Stimulated activated CD4-positive, alpha-beta T cell treated with anti-CD3 and anti-CD28 coated beads, Interleukin-15, amount 100 ng/mL, for 24 hours (primary cell): ENCODE results near the gene RBMS1.
"Not testable (repeated sequence)": the region's sequence is repeated elsewhere in the genome, so short reads cannot be mapped to it uniquely, and the experiment has no call there.

Source experiments
- DNase-seq: peaks from one replicate; pipeline ENCODE4 v3.0.0-alpha.2; 2020

The RBMS1 gene

DNA sequence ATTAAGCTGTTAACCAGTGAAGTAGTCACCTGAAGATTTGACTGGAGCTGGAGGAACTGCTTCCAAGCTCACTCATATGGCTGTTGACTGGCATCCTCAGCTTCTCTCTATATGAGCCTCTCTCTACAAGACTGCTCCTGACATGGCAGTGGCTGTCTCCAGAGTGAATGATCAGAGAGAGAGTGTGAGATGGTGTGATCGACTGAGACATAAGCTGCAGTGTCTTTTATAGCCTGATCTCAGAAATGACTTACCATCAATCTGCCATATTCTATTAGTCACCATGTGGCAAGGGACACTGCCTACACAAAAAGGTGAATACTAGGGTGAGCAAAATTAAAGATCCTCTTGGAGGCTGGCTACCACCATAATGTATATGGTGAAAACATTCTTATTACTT, 7.8 kb upstream of the RBMS1 start:
- no peak for DNase-seq

DNA sequence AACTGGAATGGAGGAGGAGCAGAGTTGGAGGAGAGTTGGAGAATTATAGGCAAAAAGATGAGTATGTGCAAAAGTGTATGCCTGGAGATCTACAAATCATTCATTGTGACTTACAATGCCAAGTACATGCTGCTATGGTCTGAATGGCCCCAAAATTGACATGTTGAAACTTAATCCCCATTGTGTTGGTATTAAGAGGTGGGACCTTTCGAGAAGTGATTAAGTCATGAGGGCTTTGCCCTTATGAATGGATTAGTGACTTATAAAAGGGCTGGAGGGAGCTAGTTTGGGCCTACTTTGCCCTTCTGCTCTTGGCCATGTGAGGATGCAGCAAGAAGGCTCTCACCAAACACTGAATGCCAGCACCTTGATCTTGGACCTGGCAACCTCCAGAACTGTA, 6.3 kb upstream of the RBMS1 start:
- DNase-seq, result no peak

DNA sequence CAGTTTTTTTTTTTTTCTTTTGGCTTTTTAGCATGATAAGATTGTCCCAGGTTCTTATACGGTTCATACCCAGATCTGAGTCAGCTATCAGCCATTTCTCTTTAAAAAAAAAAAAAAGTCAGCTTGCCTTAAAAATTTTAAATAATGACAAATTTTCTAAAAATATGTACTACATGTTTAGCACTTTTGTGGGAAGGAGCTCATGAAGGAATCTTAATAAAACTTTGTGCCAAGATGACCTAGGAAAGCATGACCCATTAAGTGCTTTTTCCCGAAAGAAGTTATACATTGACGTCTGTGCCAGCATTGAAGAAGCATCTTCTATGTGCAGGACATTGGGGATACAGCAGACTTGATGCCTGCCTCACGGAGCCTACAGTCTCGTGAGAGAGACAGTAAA, 4.5 kb upstream of the RBMS1 start:
- no peak for DNase-seq

DNA sequence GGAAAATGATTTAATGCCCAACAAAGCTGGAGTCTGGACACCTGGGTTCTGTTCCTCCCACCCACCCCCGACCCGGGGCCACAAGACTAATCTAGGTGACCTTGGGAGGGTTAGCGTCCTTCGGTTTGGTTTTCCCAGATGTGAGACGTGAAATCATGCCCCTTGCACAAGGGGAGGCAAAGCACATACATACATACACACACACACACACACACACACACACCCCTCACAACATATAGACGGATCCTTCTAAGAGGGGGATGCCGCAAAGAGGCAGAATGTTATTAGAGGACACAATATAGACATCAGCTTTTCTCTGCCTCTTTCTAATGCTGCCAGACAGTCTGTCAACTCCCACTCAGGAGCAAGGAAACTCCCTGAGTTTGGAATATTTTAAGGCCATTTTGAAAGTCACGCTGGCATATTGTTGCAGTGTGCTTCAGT, 616 bp upstream of the RBMS1 start:
- DNase-seq, result no peak

DNA sequence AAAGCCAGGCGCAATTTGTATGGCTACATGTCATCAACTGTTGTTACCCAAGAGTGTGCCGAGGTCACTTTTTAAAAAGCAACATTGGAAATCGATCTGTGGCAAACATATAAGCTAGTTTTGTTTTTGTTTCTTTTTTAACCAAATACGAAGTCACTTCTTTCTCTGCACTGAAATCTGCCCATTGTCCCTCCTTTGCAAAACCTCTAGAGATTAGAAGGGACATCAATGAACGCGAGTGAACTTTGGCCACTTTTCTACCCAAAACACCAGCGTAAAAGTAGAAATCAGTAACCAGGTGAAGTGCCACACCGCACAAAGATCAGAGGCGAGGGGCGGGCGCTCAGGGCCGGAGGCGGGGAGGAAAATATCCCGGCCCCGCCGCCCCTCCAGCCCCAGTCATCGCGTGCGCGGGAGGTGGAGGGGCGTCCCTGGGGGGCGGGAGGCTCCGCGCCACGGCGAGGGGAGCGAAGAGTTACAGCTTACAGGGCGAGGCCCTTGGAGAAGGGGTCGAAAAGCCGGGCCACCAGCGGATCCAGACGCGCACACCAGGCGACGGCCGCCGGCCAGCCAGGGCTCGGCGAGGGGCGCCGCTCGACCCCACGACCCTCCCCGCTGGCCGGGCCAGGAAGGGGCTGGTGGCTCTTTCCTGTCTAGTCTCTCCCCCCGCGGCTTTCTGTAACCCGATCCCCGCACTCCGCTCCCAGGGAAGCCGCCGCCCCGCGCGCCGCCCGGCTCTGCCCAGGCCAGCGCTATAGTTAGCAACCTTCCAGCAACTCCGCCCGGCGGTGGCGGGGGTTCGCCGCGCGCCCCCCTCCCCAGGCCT, 993 bp downstream of the RBMS1 start:
- peak; percentile 72 for DNase-seq

DNA sequence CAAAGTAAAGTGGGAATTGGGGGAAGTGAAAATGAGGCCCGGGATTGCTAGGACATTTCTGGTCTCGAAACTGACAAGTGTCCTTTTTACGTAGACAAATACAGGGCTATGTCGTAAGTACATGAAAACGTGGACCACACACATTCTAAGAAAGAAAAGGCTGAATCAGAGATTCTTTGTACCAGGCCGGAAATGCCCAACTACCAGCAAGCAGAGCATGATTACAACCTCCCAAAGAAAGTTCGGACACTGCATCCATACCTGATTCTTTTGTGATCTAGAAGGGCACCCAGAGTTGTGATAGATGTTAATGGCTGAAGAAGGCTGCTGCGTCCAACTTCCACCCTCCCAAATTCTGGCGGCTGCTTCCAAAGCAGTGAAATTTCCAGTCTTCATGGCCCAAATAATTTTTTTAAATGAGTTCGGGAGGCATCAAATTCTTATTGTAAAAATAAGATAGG, 1.7 kb downstream of the RBMS1 start:
- DNase-seq, result no peak

DNA sequence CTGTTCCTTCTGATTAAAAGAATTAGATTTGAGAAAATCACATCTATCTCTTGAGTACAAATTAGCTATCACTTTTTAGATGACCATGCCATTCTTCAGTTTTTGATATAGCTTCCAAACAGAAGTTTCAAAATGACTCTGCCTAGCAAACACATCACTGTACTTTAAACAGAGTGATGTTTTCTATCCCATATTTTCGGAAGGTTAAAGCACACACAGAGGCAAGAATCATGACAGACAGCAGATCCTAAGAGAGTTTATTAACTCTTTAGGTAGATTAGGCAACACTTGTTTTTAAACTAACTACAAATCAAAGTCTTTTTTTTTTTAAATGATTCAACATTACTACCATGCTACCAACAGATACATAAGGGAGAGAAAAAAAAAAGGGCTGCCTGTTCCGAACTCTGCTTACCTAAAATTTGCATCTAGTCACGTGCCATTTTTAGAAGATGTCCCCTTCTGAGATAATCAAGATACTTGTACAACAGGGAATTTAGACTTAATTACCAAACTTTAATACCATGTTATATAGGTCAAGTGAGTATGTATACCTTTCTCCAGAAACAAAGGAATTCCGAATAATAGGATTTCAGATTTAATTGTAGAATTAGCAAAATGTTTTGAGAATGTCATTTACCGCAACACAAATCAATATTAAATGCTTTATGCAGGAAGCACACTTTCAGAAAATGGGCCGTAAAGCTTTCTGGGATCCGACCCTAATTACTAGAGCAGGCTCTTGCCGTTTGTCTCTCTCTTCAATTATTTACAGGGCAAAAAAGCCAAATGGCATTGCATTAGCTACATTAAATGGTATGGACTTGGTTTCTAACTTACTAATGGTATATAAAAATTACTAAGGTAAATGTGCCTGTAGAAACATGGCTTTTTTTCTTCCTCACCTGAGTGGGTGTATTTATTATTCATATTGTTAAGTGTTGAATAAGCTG, 2.6 kb downstream of the RBMS1 start:
- DNase-seq, result no peak

DNA sequence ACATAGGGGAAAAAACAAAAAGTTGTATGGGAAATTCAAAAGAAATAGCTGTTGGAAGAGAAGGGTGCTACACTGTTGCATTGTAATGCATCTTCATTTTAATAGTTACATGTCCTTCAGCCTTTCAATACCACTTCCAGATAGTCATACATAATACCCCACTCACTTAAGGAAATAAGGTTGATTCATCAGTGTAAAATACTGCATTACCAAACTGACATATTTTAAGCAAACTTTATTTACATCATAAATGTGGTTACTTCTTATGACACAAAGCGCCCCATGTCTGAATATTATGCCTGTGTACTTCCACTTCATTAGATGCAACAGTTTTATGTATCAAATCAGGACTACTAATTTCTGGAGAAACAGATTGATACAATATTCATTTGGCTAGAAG, 4.5 kb downstream of the RBMS1 start:
- no peak for DNase-seq

DNA sequence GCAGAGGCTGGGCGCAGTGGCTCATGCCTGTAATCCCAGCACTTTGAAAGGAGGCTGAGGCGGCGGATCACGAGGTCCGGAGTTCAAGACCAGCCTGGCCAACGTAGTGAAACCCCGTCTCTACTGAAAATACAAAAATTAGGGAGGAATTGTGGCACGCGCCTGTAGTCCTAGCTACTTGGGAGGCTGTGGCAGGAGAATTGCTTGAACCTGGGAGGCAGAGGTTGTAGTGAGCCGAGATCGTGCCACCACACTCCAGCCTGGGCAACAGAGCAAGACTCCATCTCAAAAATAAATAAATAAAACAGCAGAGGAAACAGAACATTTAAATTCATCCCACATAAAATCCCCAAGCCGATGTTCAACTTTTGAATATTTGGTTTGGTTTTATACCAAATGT, 5.3 kb downstream of the RBMS1 start:
- not testable (repeated sequence) for DNase-seq

DNA sequence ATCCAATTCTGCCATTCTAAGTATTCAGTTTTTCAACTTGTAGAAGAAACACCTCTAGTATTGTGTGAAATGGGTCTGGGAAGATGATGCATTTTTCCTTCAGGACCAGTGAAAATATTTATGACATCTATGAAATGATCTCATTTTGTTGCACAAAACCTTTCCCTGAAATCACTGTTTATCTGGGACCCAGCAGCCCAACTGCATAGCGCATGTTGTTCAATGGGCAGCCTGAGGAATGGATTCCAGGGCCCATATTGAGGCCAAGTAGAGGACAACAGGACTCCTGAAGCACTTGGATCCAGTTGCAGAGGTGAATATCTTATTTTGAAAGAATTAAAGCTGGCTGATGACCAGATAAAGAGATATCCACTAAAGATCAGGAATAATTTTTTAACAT, 7.3 kb downstream of the RBMS1 start:
- no peak for DNase-seq

DNA sequence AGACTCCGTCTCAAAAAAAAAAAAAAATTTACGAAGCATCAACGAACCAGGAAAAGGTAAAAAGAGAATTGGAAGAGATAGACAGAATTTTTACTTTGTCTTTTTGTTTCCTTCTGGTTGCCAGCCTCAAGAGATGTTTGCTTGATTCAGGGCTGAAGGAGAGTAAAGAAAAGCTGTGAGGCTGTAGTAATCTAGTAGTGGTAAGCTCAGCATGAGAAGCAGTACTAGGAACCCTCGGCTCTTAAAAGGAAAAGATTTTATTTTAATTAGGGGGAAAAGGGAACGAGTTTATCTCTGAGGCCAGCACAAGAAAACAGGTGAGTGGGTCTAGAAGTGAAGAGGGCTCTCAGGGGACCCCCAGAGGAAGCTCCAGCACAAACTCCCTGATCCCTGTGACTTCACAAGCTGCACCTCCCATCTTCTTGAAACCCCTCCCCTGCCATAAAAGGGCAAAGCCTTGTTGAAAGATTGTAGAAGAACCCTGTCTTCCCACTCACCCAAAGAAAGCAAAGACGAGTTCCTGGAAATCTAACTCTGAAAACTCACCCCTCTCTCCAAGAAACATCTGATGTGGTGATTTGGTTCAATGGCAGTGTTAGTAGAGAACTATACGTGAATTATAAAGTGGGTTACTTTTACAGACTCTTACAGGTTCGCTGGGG, 8.6 kb downstream of the RBMS1 start:
- DNase-seq, result peak; percentile 37

DNA sequence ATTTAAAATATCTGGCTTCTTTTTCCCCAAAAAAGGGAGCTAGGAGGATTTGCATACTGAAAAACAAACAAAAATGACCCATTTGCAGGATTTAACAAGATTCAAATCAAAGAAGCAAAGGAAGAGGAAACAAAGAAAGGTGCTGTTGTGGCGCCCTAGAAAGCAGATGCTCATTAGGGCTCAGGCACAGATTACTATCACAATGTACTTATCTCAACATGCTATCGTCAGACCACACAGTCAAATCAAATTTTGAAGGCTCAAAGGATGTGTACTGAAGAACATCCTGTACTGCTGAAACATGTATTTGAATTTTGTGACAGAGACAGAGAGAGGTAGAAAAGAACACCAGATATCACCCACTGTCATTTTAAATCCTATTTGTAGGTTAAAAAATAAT, 10.9 kb downstream of the RBMS1 start:
- DNase-seq, result no peak

DNA sequence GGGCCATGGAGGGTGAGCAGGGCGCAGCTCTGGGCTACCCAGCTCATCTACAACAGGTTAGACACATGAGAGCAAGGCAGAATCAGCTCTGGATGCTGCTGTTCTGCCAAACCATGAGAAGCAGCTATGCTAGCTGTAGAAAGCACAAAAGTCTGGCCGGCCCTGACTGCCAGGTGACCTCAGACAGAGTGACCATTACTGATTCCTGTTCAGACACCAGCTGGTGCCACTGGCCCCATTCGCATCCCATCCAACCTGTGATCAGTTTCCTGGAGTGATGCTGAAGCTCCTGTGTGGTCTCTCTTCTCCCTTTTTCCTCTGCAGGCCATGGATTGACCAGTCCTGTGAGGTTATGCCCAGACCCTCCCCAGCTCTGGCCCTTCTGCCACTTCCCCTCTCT, 14.3 kb downstream of the RBMS1 start:
- no peak for DNase-seq

DNA sequence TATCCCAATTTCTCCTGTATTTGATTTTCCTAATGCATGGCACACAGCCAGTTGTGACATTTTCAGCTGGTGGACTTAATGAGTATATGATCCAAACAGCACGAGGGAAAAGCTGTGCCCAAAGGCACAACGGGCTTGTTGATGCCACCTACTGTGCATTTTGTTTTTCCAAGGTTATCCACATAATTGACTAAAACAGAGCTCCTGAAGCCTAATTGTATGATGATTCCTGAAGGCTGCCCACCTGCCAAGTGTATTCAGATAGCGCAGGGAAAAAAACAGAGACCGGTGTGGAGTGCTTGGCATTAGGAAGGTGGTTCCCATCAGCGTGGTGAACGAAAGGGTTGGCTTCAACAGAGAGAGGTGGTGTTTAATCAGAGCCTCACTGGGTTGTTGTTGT, 14.9 kb downstream of the RBMS1 start:
- no peak for DNase-seq

DNA sequence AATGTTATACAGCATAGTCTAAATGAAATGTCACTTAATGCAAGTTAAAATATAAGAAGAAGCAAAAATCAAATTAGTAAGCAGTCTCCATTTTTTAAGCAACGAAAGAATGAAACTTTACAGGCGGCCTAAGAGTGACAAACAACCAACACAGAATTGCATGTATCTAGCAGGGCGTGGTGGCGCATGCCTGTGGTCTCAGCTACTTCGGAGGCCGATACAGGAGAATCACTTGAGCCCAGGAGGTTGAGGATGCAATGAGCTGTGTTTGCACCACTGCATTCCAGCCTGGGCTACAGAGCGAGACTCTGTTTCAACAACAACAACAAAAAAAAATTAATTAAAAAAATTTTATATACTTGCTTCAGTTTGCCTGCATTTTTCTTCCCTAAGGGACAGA, 16.6 kb downstream of the RBMS1 start:
- no peak for DNase-seq

DNA sequence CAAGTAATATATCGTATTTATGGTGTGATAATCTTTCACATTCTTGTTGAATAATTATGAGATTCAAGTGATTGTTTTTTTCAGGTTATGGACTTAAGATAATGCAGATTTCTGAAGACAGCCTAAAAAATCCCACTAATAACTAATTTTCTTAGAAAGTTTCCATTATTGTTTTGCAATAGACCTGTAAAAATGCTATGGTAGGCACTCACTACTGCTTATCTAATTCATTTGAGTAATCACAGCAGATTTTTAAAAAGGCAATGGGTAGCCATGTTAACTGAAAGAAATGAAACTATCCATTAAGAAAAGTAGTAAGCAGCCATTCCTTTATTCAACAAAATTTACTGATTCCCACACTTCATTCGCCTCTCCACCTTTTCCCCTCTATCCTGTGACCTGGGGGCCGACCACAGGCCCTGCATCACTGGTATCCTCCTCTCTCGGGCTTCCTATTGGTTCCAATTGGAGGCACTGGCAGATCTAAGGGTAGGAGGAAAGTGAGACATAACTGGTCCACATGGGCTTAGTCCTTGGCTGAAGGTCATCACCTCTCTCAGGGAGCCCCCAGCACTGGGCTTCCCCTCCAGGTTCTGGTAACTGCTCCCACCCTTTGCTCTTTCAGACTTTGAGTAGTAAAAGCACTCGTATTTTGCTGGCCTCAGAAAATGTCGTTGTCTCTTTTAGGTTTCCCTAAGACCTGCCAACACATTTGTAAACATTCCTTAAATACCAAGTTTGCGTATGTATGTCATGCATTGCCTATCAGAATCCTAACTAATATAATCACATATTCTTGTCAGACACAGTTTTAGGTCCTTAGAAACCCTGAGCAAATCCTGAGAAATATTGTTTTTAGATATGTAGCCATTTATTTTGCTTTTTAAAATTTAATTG, 18.5 kb downstream of the RBMS1 start:
- no peak for DNase-seq

DNA sequence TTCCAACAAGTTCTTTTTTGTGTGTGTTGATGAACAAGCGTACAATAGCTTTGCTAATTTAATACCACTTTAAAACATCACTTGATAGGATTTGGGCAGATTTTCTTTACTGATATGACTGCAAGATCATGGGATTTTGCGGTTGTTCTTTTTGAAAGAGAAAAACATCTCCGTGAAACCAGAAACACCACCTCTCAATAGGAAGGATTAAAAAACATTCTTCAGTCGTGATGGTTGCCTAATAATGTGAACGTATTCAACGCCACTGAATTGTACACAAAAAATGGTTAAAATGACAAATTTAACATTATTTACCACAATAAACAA, 19.3 kb downstream of the RBMS1 start:
- DNase-seq, result no peak

DNA sequence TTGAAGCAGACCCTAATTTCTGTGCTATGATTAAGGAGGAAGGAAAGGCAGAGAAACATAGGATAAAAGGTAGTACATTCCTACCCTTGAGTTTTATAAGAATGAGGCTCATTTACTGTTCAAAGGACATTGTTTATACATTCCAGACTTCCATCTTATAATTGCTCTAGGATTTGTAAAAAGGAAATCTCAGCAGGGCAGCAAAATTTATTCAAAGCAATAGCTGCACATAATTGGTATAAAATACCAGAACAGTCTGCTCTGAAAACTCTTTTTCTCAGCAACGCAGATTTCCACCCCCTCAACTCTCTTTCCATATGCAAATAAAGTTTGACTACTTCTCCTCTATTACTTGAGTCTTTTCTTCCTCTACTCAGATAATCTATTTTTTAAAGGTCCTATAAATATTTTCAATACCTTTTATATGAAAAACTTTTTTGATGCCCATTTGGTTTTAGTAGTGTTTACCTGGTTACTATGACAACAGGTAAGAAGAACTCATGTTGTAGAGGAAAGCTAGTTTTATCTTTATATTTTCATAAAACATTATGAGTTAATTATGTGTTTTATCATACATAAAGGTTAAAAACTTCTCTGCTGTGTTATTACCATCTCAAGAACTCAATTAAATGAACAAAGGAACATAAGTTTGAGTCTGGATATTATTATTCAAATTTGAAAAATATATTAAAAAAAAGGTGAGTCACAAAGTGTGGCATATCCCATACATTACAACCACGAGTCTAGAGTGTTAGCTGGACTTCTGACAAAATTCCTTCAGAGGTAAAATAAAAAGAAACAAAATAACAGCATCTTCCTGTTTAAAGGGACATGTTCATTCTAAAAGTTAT, 19.9 kb downstream of the RBMS1 start:
- DNase-seq, result no peak

DNA sequence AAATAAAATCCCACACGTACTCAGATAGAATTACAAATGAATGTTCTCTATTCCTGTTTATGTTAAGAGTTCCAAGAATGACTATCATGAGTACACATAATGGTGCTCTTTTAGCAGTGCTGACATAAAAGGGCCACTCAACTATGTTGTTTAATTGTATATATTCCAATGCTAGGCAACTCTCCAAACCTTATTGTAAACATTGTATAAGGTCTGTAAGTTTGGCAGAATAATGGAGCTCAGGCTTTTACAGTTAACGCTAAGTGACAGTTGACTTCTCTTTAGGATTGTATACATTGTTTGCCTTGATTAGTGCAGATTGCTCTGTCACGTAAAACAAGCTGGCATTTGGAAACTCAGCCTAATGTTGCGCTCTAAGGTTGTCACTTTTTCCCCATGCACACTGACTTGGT, 20.8 kb downstream of the RBMS1 start:
- DNase-seq, result no peak

DNA sequence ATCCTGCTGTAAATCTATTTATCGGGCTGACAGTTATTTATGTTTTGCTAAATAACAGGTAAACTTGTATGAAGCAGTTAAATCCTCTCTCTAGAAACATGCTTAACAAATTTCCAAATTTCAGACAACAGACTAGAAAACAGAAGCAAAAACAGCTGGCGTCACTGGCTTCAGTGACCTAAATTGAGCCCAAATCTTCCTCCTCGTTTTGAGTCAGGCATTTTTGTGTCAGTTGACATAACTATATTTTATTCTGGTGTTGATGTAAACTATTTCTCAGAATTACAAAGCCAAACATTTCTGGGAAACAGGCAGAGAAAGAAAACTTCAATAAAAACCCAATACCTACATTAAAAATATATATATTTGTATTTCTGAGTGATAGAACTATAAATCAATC, 21.7 kb downstream of the RBMS1 start:
- DNase-seq, result no peak

DNA sequence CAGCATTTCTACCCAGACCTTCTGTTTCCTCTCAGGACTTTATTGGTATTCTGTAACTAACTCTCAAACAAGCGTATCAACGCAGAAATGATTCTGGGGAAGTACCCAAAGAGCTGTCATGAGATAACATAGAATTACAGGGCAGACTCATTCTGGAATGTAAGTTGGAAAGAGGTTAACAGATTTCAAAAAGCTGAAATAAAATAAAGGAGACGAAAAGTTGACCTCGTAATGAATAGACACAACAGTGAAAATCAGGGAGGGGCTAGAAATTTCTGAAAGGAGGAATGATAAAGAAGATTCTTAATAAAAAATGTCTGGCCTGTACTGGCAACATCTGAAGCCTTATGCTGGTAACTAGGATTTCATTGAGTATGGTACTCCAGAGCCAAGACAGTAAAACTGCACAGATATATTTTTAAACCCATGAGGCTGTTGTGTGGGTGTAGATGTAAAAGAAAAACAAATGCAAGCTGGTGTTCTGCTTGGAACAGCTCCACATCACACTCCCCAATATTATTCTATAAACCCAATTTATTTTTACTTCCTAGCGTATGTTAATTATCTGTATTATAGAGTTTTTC, 23.9 kb downstream of the RBMS1 start:
- DNase-seq, result no peak
